Measurements from ENCODE around the gene ANKRD17.
A peak's percentile ranks its signal among the peaks of the same experiment; 100 is the strongest.

Gene ANKRD17

GRCh38 chr4:73090738-73091137, 167.9 kb downstream of the ANKRD17 start:
- DNase-seq, result no peak
- H3K79me2 ChIP-seq (ENCODE audit: low read length), result peaks cover 25% of the 10 kb centered on the region
- H3K4me2 ChIP-seq (ENCODE audit: low read depth, low read length), result no peak overlapping the region
- peaks cover 11% of the 10 kb centered on the region for H3K4me1 ChIP-seq (ENCODE audit: low read length)
- no peak overlapping the region for H3K9ac ChIP-seq (ENCODE audit: low read length)
- H3K9me3 ChIP-seq (replicated peaks; ENCODE audit: insufficient read depth, low read length), result no peaks in the 10 kb centered on the region
- no peak overlapping the region for H3K4me3 ChIP-seq (ENCODE audit: low read length)
- no peaks in the 10 kb centered on the region for H4K20me1 ChIP-seq (ENCODE audit: insufficient read depth, low read length)
- H3F3A ChIP-seq (ENCODE audit: insufficient read depth, low read length), result peaks cover 3% of the 10 kb centered on the region
- no peaks in the 10 kb centered on the region for H3K9me2 ChIP-seq (replicated peaks; ENCODE audit: insufficient read depth, low read length)
- H3K27ac ChIP-seq (ENCODE audit: low read length), result no peak overlapping the region
- no peak overlapping the region for H2AFZ ChIP-seq (ENCODE audit: low read length)
- 0 out of 2 replicates have a peak, but pooled peaks cover 2% of the 10 kb centered on the region for H3K36me3 ChIP-seq (replicated peaks; ENCODE audit: insufficient read depth, low read length)
- TF ChIP-seq CTCF (IDR thresholded peaks at IDR 0.05; ENCODE audit: low read length) (no peak), EZH2 (optimal IDR thresholded peaks at IDR 0.05; ENCODE audit: low read depth, low read length) (no peak), EZH2phosphoT487 (IDR thresholded peaks at IDR 0.05; ENCODE audit: low read length) (no peak)
- no peaks in the 10 kb centered on the region for H3K27me3 ChIP-seq (replicated peaks; ENCODE audit: insufficient read depth, low read length)

DNA sequence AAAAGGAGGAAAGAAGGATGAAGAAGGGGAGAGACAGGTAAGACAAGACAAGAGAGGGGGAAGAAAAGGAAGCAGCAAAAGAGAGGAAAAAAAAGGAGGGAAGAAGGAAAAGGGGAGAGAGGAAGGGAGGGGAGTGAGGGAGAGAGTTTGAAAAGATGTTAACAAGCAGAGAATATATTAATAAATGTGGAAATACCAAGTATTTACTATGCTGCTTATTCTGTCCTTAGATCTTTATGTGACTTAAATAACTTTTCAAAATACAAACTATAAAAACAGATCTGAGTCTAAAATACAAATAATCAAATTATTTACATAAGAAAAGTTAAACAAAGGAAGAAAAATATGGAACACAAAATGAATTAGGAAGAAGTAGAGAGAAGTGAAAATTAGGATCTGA, 170.7 kb downstream of the ANKRD17 start:
- no peaks in the 10 kb centered on the region for H3K9me3 ChIP-seq (replicated peaks; ENCODE audit: insufficient read depth, low read length)
- H3F3A ChIP-seq (ENCODE audit: insufficient read depth, low read length), result peaks cover 3% of the 10 kb centered on the region
- H3K27ac ChIP-seq (ENCODE audit: low read length), result peak overlapping the region; percentile 46; the same call in 1 of the 2 replicates
- H4K20me1 ChIP-seq (ENCODE audit: insufficient read depth, low read length), result no peaks in the 10 kb centered on the region
- no peak overlapping the region for H3K4me2 ChIP-seq (ENCODE audit: low read depth, low read length)
- TF ChIP-seq EZH2phosphoT487 (IDR thresholded peaks at IDR 0.05; ENCODE audit: low read length) (no peak), EZH2 (optimal IDR thresholded peaks at IDR 0.05; ENCODE audit: low read depth, low read length) (no peak), CTCF (IDR thresholded peaks at IDR 0.05; ENCODE audit: low read length) (no peak)
- H3K27me3 ChIP-seq (replicated peaks; ENCODE audit: insufficient read depth, low read length), result no peaks in the 10 kb centered on the region
- H3K79me2 ChIP-seq (ENCODE audit: low read length), result peaks cover 32% of the 10 kb centered on the region
- DNase-seq, result no peak
- no peak overlapping the region for H3K9ac ChIP-seq (ENCODE audit: low read length)
- H3K4me3 ChIP-seq (ENCODE audit: low read length), result no peak overlapping the region
- H3K9me2 ChIP-seq (replicated peaks; ENCODE audit: insufficient read depth, low read length), result no peaks in the 10 kb centered on the region
- H3K4me1 ChIP-seq (ENCODE audit: low read length), result peaks cover 13% of the 10 kb centered on the region
- H2AFZ ChIP-seq (ENCODE audit: low read length), result no peak overlapping the region
- 0 out of 2 replicates have a peak, but pooled peaks cover 2% of the 10 kb centered on the region for H3K36me3 ChIP-seq (replicated peaks; ENCODE audit: insufficient read depth, low read length)

DNA sequence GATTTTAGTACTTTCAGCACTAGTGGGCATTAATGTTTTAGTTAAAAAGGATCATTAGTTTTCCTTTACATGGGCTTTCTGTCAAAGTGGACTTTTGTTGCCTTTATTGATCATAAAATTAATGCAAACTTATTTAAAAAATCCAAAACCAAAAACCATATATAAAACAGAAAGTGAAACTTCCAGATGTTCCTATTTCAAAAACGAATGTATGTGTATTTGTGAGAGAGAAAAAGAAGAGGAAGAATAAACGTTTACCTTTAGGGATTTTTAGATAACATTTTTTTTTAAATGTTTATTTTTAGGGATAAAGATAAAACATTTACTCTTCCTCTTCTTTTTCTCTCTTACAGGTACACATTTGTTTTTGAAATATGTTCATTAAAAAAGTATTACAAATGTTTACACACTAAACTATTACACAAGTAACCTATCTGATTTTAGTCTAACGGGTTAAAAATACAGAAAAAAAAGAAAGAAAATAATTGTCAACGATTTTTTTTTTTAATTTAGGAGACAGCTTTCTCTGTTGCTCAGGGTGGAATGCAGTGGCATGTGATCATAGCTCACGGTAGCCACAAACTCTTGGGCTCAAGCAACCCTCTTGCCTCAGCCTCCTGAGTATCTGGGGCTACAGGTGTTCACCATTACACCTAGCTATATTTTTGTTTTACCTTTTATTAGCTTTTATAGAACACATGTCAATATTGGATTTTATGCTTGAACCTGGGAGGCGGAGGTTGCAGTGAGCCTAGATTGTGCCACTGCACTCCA, 172.3 kb downstream of the ANKRD17 start:
- Histone ChIP-seq H3K9me3 (replicated peaks; ENCODE audit: insufficient read depth, low read length) (no peaks in the 10 kb centered on the region), H3K36me3 (replicated peaks; ENCODE audit: insufficient read depth, low read length) (no peaks in the 10 kb centered on the region), H3F3A (ENCODE audit: insufficient read depth, low read length) (peaks cover 3% of the 10 kb centered on the region), H3K4me2 (ENCODE audit: low read depth, low read length) (peak overlapping the region; percentile 67), H3K9me2 (replicated peaks; ENCODE audit: insufficient read depth, low read length) (no peaks in the 10 kb centered on the region), H4K20me1 (ENCODE audit: insufficient read depth, low read length) (no peaks in the 10 kb centered on the region), H3K27me3 (replicated peaks; ENCODE audit: insufficient read depth, low read length) (no peaks in the 10 kb centered on the region), H3K4me3 (ENCODE audit: low read length) (peak overlapping the region; percentile 22), H3K9ac (ENCODE audit: low read length) (peak overlapping the region; percentile 40; the same call in 1 of the 2 replicates), H2AFZ (ENCODE audit: low read length) (no peak overlapping the region), H3K79me2 (ENCODE audit: low read length) (peaks cover 30% of the 10 kb centered on the region), H3K27ac (ENCODE audit: low read length) (peak overlapping the region; percentile 73; the same call in 1 of the 2 replicates), H3K4me1 (ENCODE audit: low read length) (peaks cover 13% of the 10 kb centered on the region)
- DNase-seq, result peak; percentile 71
- TF ChIP-seq CTCF (IDR thresholded peaks at IDR 0.05; ENCODE audit: low read length) (no peak), EZH2 (optimal IDR thresholded peaks at IDR 0.05; ENCODE audit: low read depth, low read length) (no peak), EZH2phosphoT487 (IDR thresholded peaks at IDR 0.05; ENCODE audit: low read length) (no peak)

All from MM.1S (cell line).